ENCODE results near the gene CCDC92. TPM values are rescaled to one million over a fixed set of nuclear protein-coding genes. Genes with fewer than 3 reads are reported as not detected.

The CCDC92 gene
- total and polyA plus RNA-seq, 2 donors (not counting 3 experiments of a cell fraction or from before 2014, with no cell fraction given) = 41.2 to 41.6 TPM

- Histone ChIP-seq H3K36me3 (ENCODE audit: control insufficient read depth in 2 of 2, extremely low read depth in 1 of 2, insufficient read depth in 2 of 2, low read length in 2 of 2) (no peaks in the 10 kb centered on the region), H3K4me1 (ENCODE audit: control insufficient read depth, extremely low read depth, insufficient read depth, low read length) (peaks cover 18% of the 10 kb centered on the region), H3K4me2 (ENCODE audit: insufficient read depth, low read length) (no peak overlapping the region), H3K9ac (replicated peaks; ENCODE audit: extremely low read depth, insufficient read depth, low read length) (no peak overlapping the region), H4K20me1 (replicated peaks; ENCODE audit: control insufficient read depth, extremely low read depth, insufficient read depth, low read length) (peaks cover 2% of the 10 kb centered on the region), H3K4me3 (replicated peaks in 1 of 3; ENCODE audit: insufficient read depth in 1 of 3, low read depth in 1 of 3, low read length in 3 of 3) (no peak overlapping the region), H2AFZ (ENCODE audit: low read depth, low read length) (no peak overlapping the region), H3K9me1 (replicated peaks; ENCODE audit: control insufficient read depth, extremely low read depth, insufficient read depth, low read length) (no peaks in the 10 kb centered on the region), H3K27me3 (ENCODE audit: control insufficient read depth in 2 of 2, insufficient read depth in 2 of 2, low read length in 2 of 2) (no peaks in the 10 kb centered on the region), H3K9me3 (replicated peaks; ENCODE audit: control insufficient read depth, insufficient read depth, low read length) (no peaks in the 10 kb centered on the region), H3K79me2 (ENCODE audit: control insufficient read depth, insufficient read depth, low read length) (no peaks in the 10 kb centered on the region), H3K27ac (ENCODE audit: insufficient read depth, low read depth, low read length) (no peak overlapping the region)
- ChIA-PET CTCF (interaction anchor here (1.6 to 2.4 kb wide), 2 partner anchors 28 to 51 kb away, joined by 3 to 7 read pairs; no protein-coding TSS in a partner anchor), POLR2A (no interaction called here)
- no TSS peak for BruUV-seq (replicated peaks)
- DNase-seq (ENCODE audit: low read depth, low spot score) = no peak
- intact Hi-C loops (cut with micrococcal nuclease) (no loop called here), dilution Hi-C loops (cut with MboI; ENCODE audit: extremely low pct_ligation_motif_present, low sequenced_read_pairs) (no loop called here)
- TF ChIP-seq MYC (IDR thresholded peaks at IDR 0.05; ENCODE audit: low read depth, low read length) (no peak), CTCF (IDR thresholded peaks at IDR 0.05; ENCODE audit: extremely low read depth in 1 of 2, insufficient read depth in 1 of 2, low read depth in 1 of 2, low read length in 2 of 2) (no peak), JUN (IDR thresholded peaks at IDR 0.05; ENCODE audit: borderline replicate concordance, insufficient read depth, insufficient read length, low read depth) (no peak), POLR2A (IDR thresholded peaks at IDR 0.05; ENCODE audit: low read depth, low read length) (no peak), EZH2 (IDR thresholded peaks at IDR 0.05; ENCODE audit: borderline replicate concordance, low read depth, low read length, severe bottlenecking) (no peak), FOS (IDR thresholded peaks at IDR 0.05; ENCODE audit: borderline replicate concordance, insufficient read depth, low read length) (no peak), GATA2 (IDR thresholded peaks at IDR 0.05; ENCODE audit: insufficient read depth, insufficient read length, low read depth, low read length) (no peak), POLR2AphosphoS5 (IDR thresholded peaks at IDR 0.05; ENCODE audit: insufficient read depth, low read depth, low read length) (no peak)
- no peak for FAIRE-seq
These were observed 16.4 kb downstream of the CCDC92 start for GRCh38 chr12:123956249-123956648.
